Activated CD4-positive, alpha-beta T cell treated with anti-CD3 and anti-CD28 coated beads, Interleukin-2, amount 50 U/mL, for 4 hours (primary cell): ENCODE results near the gene PTPRT.

Experiments
- DNase-seq, 2 experiments: peaks; one replicate each; pipeline ENCODE4 v3.0.0-alpha.2; 2020

PTPRT gene

DNA sequence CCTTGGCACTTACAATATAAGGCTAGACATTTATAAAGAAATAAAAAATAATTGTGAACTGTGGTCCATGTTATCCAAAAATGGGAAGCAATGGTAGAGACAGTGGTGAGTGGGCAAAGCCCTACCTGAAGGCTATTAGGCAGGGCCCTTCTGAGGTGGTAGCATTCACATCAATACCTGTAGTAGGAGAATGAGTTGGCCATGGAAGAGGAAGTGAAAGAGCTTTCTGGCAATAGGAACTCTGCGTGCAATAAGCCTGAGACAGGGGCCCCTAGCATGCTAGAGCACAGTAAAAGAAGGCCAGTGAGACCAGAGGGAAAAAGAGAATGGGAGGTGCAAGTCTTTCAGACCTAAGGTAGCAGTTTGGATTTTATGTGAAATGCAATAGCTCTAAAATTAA is 754.5 kb downstream of the PTPRT start:
- no peak for DNase-seq

DNA sequence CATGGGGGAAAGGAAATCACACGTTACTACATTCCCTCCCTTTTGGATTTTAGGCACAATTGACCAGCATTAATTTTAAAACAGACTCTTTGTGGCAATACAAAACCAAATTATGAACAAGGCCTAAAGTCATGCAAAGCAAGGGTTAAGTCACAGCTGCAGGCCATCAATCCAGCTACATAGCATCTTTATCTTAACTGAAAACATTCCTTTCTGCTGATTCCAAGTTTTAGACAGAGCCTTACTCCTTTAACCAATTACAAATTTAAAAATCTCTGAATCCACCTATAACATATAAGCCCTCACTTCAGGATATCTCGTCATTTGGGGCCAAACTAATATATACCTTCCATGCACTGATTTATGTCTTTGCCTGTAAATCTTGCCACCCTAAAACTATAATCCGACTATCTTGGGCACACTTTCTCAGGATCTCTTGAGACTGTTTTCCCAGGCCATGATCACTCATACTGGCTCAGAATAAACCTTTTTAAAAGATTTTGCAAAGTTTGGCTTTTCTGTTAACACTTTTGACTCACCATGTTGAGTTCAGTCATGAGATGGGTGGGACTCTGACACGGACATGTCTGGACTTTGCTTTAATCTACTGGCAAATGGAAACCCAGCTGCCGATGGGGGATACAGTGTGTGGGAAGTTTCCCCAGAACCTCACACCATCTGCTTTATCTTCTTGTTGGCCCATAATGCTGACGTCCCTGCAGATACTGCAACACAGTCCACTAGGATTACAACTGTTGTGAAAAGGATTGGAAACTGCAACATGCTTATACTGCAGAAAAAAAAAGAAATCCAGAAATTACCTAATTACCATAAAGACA is 757.0 kb downstream of the PTPRT start:
- DNase-seq = no peak

DNA sequence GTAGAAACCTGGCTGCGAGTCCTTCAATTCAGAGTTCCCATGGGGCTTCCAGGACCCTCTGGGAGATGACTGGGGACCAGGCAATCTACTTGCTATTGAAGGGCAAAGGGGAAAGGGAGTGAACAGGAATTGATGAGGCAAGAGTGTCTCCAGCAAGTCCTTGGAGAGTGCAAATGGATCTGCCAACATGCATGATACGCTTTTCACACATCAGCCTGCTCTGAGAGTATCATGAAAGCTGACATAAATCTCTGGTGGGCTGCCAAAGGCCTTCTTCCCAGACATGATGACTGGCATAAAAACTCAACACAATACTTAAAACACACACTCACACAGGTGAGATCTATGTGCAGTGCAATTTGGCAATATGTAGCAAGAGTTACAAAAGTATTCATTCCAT is 759.1 kb downstream of the PTPRT start:
- no peak for DNase-seq

DNA sequence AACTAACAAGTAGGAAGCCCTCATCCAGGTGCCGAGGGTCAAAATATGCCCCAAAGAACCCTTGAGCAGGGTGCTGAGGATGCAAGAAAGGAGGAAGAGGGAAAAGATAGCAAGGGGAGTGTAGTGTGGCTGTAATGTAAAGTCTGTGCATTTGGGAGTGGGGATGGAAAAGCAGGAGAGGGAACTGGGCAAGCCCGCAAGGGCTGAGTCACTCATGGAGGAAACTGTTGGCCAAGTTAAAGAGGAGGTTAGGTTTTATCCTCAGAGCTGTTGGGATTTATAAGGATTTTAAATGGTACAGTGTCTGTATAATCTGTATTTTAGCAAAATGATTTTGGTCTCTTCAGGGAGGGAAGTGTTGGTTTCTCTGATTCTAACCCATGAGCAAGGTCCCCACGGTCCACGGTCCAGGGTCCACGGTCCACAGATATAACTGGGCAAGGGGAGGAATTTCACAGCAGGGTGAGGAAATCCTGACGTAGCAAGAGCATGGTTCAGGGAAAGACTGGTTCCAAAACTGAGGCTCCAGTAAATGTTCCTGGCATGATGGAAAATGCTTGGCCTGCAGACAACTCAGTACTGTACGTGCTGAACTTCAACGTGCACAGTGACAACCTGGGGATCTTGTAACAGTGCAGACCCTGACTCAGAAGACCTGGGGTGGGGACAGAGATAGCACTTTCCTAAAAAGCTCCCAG is 759.8 kb downstream of the PTPRT start:
- no peak for DNase-seq

DNA sequence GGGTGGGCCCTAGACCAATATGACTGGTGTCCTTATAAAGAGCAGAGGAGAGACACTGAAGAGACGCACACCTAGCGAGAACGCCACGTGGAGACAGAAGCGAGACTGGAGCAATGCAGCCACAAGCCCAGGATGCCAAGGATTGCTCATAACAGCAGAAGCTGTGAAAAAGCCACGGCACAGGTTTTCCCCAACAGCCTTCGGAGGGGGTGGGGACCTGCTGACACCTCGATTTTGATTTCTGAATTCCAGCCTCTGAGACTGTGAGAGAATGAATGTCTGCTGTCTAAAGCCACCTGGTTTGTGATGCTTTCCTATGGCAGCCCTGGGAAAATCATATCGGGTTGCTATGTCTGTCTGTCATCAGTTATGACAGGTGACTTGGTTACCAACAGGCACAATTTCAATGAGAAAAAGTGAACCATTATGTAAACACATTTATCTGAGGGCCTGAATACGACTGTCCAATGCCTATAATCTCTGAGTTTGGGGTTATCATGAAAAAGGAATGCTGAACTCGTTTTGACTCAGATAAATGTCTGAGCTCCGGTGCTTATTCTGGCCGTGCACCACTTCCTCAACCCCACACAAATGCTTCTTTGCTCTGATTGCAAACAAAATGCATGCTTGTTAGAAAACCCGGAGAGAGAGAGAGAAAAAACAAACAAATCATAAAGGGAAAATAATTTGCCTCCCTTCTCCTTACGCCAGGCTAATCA is 769.7 kb downstream of the PTPRT start:
- no peak for DNase-seq

DNA sequence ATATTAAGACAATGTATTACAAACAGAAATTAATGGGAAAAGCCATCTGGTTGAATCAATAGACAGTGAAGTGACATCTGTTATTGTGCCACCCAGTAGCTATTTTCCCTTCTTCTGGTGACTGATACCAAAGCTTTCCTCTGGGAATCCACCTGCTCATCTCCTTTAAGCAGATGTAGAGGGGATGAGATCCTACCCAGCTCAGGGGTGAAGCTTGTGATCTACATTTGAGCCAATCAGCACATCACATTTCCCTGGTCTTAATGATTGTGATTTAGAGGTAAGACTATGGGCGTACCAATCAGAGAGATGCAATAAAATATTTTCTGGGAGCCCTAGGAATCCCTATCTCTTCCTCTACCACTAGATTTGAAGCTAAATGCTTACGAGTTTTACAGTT is 782.9 kb downstream of the PTPRT start:
- no peak for DNase-seq

DNA sequence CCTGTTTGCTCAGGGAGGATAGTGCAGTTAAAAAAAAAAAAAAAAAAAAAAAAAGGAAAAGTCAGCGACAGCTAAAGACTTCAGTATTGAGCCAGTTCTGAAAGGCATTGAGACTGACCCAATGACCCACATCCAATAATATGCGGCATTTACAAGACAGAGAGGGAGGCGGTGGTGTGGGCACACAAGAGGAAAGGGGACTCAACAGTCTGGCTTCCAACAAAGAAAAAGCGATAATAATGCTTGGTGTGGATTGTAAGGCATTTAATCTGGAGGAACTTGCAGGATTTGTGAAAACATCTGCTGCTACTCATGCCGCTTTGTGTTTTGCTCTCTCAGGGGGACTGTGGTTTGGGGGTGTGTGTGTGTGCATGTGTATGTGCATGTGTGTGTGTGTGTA is 787.3 kb downstream of the PTPRT start:
- DNase-seq = no peak

DNA sequence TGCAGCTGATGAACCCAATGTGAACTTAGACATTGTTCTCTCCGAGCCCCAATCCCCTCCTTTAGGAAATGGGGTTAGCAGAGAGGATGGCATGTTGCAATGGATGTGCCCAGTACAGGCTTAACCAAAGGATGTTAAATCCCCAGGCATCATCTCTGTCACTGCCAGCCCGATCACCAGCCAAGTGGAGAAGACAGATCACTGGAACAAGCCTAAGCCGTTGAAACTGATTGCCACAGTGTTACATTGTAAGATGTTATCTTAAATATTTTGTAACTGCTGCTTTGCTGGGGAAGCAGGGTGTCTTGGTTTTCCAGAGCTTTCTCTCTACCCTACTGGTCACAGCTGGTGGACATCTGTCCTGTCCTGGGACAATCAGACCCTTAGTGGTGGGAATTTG is 788.1 kb downstream of the PTPRT start:
- no peak for DNase-seq

DNA sequence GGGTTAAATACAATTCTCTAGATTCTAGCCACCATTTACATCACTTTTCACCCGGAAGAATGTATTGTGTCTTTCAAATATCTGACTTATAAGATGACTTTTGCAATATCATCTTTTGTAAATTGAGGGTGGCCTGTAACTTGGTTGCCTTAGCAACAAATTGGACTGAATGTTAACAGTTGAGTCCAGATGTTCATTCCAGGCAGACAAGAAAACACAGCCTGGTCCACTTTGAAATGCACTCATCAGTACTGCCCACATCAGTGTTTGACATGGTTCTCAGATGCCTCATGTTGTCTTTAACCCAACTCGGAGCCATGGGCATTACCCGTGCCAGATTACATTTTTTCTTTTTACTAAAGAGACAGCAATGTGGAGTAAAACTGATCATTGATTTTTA is 789.9 kb downstream of the PTPRT start:
- DNase-seq = no peak

DNA sequence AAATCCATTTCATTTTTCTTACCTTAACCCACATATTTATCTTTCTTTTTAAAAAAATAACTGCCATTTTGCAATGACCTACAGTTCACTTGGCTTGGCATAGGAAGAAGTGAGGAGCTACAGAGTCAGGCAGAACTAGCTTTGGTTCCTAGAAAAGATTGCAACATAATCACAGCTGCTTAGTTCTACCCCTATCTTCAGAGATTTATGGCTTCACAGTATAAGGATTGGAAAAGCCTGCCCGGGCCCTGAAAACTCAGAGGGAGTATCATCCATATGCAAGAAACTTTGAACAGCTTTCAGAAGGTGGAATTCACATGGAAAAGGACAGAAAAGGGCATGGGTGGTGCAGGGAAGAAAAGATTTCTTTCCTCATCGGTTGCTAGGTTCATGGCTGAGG is 797.3 kb downstream of the PTPRT start:
- DNase-seq = no peak

DNA sequence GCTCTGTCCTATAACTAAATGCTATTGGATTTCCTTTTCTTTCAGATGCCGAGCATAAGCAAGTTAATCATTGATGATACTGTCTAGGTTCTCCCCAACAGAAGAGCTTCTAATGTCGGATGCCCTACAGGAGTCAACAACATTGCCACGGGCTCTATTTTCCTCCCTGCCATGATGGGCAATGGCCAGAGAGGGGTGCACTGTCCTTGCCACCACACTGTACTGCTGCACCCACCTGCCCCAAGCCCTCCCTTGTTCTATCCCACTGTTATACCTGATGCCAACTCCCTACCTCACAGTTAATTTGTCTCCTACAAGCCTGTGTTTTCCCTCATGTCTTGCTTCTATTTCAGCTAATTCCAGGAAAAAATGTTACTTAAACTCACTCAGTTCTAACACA is 797.9 kb downstream of the PTPRT start:
- no peak for DNase-seq

DNA sequence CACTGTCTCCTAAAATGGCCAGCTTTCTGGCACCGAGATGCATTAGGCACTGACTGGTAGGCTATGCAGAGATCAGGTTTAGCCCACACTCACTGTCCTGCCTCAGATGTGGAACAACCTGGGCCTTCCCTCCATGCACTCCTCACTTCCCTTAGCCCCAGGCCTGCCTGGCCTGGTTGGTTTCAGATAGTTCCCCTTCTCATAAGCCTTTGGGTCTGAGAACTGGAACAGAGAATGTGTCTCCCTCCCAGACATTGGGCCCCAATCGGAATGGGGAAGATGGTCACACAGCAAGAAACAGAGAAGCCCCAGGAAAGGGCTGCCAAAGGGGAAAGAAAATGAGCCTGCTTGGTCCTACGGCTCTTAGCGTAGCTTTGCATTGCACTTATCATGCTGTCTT is 809.4 kb downstream of the PTPRT start:
- no peak for DNase-seq

DNA sequence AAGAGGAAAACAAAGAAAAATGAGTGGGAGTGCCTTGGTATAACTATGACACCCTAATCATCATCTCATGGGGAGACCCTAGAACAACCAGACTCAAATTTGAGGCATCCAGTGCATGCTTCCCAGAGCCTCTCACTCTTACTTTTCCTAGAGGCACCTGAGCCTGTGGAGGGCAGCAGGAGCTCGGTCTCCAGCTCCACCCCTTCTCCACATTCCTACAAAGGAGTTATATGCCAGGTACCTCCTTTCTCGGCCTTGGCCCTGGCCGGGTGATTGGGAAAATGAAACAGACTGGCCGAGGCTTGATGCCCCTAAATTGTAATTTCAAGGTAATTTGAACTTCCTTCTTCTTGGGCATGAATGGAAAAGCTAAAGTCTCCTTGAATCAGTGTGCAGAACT is 810.3 kb downstream of the PTPRT start:
- no peak for DNase-seq

DNA sequence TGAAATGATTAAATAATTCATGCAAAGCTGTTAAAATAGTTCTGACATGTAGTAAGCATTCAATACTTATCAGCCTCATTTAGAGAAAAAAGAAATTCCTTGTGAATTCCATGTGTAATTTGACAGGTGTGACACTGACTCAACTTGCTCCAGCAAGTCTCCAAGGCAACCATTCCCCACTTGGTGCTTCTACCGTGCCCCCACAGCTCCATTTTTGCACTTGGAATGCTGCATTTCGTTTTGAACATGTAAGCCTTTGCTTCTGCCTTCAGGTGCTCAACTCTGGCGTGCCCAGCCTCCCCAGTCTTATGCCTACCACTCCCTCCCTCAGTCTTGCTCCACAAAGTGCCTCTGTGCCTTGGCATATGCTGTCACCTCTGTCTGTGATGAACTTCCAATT is 810.9 kb downstream of the PTPRT start:
- no peak for DNase-seq

DNA sequence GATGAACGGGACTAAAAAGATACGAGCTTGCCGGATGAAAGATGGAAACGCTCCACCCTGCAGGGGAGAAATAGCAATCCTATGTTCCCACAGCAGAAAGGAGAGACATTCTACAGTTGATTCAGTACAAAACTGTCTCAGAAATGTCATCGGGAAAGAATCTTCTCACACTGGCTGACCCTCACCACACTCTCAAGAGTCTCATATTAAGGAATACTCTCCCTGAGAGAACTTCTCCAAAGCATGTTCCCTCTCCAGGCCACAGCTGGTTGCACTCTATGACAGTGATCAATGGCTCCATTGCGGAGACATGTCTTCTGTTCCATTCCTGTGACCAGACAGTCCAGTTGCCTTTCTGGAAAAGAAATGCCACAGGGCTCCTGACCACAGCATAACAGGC is 813.6 kb downstream of the PTPRT start:
- no peak for DNase-seq

DNA sequence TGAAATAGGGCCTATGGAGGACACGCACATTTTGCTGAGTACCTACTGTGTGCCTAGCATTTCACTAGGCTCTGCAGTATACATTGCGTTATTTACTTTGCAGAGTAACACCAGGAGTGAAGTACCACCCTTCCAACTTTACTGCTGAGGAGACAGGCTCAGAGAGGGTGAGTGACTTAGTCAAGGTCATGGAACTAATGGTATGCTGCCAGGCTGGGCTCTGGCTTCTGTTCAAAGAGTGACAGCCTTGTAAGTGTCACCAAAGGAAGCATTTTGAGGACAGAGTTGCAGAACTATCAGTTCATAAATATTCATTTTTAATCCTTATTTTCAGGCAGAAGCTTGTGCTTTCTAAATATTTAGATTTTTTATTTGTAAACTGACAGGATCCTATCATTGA is 816.7 kb downstream of the PTPRT start:
- DNase-seq = no peak

DNA sequence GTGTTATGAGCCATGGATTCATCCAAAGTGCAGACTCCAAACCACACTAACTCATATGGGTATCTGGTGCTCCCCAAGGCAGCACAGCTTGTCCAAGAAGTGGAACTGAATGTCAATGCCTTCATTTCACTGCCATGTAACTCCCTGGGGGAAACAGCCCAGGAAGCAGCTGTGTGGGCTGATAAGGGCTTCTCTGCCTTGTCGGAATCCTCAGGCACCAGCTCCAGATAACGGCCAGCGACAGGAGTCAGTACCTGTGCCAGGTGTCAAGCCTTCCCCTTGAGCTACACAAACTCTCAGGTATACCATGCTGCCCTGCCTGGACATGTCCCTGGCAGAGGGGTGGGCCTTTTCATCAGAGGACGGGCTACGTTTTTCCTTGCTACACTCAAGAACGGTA is 819.6 kb downstream of the PTPRT start:
- DNase-seq = no peak

DNA sequence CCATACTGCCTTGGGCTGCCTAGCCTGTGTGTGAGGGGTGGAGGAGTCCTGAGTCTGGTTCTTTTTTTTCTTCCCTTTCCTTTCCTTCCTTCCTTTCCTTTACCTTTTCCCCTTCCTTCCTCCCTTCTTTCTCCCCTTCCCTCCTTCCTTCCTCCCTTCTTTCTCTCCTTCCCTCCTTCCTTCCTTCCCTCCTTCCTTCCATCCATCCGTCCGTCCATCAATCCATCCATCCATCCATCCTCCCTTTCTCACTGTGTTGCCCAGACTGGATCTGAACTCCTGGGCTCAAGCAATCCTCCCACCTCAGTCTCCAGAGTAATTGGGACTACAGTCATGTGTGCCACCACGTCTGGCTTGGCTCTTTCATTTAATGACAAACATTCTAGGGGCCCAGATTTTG is 820.8 kb downstream of the PTPRT start:
- no peak for DNase-seq

DNA sequence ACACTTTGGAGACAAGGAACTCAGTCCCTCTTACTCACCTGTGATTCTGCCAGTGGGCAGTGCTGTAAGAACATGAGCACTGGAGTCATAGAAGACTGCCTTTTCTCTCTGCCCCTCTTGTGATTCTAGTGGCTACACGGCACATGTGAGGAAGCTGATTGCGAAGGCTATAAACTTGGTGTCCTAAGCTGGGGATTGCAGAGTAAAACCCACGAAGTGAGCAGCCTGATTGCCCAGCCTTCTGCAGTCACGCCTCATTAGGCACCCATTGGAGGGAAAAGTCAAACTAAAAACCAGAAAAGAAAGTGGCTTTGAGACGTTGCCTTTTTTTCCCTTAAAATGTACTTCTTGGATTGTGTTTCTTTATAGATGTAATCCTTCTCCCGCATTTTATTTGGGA is 823.1 kb downstream of the PTPRT start:
- no peak for DNase-seq

DNA sequence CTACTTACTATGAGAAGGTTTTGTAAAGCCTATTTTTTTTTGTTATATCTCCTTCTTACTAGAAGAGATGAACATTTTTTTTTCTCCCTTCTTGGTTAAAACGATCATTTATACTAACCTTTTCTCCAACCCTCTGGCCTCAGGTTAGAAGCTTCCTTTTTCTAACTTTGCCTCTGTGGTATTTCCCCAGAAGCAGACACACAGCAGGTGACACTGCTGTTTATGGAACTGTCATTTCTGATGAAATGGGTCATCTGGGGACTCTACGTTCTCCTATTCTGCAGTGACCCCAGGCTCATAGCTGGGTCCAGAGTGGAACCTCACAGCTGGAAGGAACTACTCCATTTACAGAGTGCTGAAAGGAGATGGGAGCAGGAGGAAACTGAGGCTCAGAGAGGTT is 825.3 kb downstream of the PTPRT start:
- DNase-seq = no peak

DNA sequence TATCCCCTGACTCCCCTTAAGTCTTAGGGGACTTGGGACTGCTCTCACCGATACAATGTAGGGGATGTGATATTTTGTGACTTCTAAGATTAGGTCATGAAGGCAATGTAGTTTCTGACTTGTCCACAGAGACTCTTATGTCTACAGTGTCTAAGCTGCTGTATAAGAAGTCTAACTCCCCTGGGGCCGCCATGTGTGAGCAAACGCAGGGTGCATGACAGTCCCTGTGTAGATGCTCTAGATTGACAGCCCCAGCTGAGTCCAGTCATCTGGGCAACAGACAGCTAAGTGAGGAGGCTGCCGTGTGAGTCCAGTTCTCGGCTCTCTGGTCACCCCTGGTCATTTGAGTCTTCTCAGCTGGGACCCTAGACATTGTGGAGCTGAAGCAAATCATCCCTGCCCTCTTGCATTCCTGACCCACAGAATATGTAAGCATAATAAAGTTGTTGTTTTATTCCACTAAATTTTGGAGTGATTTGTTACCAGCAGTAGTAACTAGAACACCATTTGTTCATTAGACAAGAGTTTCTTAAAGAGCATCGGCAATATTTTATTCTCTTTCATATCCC is 828.2 kb downstream of the PTPRT start:
- no peak for DNase-seq

DNA sequence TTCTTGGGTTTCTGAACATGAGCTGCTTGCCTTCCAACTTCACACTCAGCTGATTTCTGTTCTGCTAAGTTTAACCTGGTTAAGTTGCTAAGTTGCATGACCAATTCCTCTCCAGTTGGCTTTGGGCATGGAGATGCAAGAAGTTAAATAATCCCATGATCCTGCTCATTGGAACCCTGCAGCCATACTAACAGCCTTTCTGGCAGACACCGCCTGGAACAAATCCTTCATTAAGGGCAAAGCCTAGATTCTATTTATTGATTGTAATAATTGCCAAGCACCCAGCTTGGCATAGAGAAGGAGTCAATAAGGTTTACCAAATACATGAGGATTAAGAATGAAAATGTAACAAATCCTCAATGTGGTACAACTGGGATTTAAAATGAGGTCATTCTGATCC is 829.1 kb downstream of the PTPRT start:
- DNase-seq = no peak

DNA sequence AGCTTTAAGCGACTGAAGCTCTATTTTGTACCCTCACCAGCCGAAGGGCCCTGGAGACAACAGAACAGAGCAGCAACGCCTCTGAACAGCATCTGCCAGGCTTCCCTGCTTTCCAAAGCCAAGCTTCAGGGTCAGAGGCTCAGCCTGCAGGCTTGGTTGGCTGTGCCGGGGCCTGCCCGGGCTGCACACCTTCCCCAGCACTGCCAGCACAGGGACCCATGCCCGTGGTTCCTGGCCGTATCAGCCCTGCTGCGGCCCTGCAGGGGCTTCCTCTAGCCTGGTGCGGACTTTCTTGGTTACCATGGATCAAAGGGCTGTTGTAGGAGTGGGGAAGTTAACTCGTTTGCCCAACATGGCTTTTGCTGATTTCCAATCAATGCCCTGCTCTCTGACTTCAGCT is 830.1 kb downstream of the PTPRT start:
- DNase-seq = no peak

DNA sequence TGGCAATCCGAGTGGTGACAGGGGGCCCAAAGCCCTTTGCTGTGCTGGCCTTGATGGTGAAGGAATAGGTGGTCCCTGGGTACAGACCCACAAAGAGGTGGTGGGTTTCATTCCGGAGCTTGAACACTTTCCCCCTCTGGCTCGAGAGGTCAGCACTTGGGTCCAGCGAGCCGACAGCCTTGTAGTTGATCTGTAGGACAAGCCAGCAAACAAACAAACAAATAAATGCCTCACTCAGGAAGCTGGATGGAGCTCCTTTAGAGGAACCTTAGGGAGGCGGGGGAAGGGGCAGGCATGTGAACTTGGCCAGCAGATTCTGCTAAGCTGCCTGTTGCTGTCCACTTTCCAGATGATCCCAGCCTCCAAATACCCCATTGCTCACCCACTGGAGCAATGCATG is 837.6 kb downstream of the PTPRT start:
- DNase-seq = no peak
